ENCODE results near the gene PSENEN.

The PSENEN gene

DNA sequence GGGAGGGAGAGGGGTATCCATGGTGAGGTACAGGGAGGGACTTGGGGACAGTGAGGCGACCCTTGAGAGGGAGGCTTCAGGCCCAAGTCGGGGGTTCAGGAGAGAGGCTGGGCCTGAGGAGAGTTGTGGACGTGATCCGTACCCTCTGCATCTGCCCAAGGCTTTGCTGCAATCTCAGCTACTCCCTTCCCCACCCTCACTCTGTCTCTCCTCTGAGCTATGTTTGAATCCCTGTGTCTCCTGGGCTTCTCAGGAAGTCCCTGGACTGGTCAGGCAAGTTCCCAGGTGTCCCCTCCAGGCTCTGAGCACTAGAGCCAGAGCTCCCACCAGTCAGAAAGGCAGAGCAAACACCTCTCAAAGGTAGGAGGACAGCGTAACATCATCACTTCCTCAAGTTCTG, 4.7 kb downstream of the PSENEN start:
- no peak for DNase-seq

DNA sequence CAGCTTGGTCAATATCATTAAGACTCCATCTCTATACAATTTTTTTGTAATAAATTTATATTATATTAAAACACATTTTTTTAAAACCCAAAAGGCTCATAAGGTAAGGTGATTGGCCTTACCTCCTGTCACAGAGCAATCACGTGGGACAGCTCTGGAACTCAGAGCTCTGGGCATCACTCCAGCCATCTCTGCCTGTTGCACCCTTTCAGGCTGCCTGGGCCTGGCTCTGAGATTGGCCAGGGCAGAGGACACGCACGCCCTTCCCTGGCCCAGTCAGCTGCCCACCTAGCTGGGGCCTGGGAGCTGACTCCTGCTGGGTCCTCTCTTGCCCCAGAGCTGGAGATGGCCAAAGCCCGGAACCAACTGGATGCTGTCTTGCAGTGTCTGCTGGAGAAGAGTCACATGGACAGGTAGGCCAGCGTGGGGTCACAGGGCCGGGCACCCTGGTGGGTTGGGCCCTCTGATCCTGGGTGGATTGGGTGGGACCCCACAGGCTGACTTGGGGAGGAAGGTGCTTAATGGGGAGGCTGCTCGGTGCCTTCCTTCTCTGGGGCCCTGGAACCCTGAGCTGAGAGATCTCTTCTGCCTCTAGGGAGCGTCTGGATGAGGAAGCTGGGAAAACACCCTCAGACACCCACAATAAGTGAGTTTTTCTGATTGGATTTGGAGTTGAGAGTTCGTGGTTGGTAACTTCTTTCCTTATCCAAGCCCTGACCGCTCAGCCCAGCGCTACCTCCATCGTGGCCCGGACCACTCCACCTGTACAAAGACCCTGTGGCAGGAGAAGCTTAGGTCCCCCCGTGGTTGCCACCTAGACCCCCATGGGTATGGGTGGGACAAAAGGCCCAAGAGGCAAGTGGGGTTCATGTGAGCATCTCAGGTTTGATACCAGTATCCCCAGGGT, 6.6 kb downstream of the PSENEN start:
- no peak for DNase-seq

DNA sequence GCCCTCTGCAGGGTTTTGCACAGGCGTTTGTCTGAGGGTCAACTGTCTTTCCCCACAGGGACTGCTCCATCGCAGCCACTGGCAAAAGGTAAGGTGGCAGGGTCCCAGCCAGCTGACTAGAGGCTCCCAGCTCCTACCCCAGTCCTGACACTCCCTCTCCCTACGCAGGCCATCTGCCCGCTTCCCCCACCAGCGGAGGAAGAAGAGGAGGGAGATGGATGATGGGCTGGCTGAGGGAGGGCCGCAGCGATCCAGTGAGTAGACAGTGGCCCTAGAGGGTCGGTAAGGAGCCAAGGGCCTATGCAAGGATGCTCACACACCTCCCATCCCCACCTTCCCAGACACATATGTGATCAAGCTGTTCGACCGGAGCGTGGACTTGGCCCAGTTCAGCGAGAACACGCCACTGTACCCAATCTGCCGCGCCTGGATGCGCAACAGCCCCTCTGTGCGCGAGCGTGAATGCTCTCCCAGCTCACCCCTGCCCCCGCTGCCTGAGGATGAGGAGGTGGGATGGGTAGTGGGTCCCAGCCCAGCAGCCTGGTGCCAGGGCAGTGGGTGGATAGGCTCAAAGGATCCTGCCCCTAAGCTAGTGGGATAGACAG, 7.4 kb downstream of the PSENEN start:
- DNase-seq, result no peak

DNA sequence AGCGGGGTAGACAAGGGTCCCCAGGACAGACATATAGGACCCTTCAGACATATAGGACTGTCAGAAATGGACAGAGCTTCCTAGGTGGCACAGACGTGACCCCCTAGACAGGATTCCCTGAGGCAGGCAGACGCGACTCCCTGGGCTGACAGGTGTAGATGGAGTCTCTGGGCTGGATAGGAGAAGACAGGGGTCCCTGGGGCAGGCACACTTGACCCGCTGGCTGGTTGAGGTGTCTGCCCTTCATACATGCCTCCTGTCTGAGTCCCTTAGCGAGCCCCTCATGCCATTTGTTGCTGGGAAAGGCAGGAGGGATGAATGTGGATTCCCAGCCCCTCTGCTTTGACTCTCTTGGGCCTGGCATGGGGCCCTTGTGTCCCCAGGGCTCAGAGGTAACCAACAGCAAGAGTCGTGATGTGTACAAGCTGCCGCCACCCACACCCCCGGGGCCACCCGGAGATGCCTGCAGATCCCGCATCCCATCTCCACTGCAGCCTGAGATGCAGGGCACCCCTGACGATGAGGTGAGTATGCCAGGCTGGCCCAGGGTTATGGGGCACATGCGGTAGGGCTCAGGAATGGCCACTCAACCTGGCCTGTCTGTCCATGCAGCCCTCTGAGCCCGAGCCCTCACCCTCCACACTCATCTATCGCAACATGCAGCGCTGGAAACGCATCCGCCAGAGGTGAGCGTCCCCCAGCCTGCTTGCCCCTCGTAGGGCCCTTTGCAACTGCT, 8.4 kb downstream of the PSENEN start:
- DNase-seq, result no peak

DNA sequence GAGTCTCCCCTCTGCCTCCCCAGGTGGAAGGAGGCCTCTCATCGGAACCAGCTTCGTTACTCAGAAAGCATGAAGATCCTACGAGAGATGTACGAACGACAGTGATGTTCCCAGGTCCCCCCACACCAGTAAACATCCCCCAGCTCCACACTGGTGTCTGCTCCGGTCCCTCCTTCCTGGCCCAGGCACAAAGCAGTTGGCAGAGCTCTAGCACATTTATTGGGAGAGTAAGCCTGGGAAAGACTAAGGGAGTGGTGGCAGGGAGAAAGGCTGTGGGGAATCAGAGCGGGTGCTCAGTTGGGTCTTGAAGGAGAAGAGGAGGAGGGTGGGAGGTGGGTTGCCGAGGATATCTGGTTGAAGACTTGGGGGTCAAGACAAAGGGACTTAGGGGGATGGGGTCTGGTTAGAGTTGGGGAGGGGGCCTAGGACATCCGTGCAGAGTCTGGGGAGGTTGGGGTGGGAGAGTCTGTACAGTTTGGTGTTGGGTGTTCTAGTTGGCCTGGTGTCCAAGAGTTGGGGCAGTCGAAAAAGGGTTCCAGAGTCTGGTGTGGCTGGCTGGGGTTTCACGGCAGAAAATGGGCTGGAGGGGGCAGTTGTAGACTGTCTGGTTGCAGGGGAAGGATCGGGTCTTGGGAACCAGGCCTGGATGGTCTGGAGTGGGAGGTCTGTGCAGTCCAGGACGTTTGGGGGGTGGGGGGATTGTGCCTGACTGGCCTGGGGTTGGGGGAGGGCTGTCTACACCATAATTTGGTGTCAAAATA, 9.1 kb downstream of the PSENEN start:
- no peak for DNase-seq

DNA sequence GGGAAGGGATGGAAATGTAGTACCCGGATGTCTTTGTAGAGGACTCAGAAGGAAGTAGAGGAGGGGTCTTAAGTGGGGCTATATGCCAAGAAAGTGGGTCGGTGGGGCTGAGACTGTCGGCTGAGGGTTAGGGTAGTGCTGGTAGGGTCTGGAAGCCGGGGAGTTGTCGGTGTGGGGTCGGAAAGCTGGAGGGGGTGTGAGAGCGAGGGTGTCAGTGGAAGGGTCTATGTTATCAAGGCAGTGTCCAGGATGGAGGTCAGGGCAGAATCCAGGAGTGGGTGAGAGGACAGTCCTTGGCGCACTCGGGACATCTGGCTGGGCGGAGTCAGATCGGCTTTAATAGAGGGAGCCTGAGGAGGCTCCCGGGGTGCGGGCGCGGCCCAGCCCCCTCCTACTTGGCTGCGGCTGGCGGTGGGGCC, 9.7 kb downstream of the PSENEN start:
- DNase-seq, result no peak

DNA sequence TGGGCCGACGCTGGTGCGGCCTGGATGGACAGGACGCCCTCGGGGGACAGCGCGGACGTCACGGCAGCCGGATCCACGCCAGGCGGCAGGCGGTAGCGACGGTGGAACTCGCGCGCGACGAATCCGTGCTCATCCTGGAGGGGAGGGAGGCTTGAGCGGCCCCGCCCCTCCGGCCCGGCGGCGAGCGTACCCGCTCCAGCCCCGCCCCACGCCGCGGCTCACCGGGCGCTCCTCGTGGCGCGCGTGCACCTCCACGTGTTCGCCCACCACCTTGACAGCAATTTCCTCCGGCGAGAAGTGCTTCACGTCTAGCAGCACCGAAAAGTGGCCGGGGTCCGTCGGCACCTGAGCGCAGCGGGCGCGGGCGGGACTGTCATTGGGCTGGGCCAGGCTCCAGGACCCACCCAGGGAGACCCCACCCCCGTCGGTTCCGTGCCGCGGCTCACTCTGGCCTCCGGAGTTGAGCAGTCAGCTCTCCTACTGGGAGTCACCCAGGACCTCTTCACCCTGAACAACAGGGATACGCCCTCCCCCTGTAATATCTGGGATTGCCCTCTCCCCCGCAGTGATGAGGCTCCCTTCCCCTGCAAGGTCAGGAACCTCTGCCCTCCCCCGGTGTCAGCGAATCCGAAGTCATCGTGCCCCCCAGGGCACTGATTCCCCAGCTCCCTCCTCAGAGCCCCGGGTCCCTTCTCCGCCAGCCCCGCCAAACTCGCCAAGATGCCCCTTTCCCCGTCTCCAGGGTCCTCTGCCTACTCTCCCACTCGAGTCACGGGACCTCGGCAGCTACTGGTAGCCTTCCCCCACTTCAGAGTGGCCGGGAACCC, 10.3 kb downstream of the PSENEN start:
- peak in 1 of 56 donors; percentile 13 for DNase-seq

DNA sequence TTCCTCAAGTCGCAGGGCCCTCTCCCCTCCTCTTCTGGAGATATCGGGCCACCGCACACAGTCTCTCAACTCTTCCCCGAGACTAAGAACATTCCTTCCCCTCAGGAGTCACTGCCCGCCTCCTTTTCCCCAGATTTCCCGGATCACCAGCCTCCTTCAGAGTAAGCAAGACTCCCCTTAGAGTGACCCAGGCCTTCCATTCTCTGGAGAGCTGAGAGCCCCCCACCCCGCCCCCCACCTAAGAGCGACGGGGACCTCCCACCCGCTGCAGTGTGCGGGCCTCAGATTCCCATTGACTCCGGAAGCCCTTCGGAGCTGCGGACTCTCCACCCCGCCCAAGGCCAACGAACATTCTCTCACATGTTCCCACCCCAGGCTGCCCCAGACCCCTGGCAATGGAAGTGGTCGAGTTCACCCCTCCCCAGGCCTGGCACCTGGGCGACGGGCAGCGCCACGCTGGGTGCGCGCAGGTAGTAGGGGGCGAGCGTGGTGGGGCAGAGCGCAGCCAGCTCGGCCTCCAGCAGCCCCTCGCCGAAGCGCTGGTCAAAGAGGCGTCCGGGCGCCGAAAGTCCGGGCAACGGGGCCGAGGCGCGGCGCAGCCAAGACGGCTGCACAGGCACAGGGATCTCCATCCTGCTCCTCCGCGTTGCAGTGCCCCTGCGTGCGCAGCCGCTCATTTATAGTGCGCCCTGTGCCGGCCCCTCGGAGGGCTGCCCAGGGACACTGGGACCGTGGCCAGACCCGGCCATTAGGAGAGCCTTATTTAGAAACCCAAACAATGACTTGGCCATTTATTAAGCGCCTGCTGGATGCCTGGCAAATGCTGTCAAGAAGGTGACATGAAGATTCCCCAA, 11.2 kb downstream of the PSENEN start, which contains the start of gene HSPB6:
TSS of gene HSPB6 (minus strand) at position 653 of the 854 bp plus-strand sequence. CDS start at position 632, 21 bp downstream.
- peak in 12 of 56 donors; percentile 11 to 48 (median 31) for DNase-seq

DNA sequence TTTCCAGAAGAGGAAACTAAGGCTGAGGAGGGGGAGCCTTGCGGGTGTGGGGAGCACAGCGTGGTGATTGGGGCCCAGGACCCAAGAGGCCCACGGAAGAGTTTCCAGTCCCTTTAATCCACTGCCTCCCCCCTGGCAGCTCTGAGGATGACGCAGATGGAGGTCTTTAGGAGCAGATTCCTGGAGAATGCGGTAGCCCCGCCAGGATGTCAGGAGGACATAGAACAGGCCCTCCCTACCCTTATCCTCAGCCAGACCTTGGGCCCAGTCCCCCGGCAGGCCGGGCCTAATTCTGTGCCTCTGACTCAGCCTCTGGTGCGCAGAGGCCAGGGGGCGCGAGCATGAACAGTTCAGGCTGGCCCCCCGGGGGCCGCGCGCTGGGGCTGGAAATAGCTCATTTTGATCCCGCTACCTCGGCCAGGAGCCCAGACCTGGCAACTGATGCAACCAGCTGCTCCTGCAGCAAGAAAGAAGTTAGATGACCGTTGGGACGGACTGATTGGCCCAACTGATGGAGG, 11.8 kb downstream of the PSENEN start:
- DNase-seq, result peak in 21 of 56 donors; percentile 41 to 75 (median 62)

DNA sequence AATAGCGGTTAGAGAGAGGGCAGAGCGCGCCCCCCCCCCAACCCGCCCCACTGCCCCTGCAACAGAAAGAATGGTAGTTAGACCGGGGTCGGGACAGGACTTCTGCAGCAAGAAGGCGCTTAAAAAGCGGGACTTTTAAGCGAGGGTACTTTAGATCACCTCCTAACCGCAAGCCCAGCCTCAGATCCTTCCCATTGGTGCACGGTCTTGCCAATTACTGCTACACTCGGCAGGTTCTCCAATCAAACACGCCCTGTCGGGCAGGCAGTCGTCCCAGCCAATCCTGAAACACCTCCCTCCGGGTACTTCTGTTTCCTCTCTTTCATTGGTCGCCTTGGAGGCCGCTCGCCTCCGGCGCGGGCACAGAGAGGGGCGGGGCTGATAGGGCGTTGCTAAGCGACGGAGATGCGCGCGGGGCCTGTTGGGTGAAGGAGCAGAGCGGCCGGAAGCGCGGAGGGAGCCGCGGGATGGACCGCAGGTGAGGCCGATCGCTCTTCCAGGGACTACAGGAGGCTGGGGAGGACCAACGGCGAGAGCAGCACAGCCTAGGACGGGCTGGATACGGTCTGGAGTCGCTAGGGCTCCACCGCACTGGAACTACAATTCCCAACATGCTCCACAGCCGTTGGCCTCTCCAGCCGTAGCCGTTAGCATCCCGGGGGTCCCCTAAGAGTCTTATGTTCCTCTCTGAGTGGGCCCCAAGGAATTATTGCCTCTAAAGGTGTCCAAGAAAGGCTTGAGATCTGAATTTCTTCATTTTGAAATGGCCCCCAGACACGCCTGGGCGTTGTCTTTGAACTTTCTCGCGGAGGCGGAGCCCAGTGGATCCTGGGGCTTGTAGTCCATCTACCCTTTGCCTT, 12.5 kb downstream of the PSENEN start, which contains the start of gene PROSER3:
TSS of gene PROSER3 (plus strand) at position 428 of the 860 bp plus-strand sequence. CDS start at position 468, 40 bp downstream.
- peak; percentile 83 to 99 (median 98) for DNase-seq

DNA sequence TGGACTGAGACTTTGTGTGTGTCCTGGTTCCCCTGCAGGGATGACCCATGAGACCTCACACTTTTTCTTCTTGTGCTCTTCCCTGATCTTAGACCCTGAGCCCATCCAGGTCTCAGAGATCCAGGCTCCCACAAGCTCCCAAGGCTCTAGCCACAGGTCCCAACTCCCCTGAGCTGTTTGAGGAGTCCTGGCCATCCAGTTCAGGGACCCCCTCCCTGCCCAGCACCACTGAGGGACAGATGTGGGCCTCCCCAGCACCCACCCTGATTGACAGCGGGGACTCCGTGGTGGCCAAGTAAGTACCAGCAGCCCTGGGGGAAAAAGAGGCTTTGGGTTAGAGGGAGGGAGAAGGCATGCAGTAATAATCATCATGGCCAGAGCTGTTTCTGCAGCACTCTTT, 14.2 kb downstream of the PSENEN start:
- no peak for DNase-seq

DNA sequence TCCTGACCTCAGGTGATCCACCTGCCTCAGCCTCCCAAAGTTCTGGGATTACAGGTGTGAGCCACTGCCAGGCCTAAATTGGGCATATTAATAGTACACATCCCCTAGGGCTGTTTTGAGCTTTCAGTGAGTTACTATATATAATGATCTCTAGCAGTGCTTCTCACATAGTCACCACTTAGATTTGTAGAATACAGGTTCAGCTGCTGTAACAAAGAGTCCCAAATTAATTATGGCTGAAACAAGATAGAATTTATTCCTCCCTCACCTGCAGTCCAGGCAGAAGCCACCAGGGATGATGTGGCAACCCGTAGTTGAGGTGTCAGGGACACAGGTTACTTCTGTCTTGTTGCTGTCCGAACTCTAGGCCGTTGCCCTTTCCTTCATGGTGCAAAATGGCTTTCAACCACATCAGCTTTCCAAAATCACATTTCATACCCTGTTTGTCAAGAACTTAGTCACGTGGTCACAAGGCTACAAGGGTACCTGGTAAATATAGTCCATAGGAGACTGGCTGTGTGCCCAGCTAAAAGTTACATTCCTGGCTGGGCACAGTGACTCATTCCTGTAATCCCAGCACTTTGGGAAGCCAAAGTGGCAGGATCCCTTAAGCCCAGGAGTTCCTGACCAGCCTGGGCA, 15.4 kb downstream of the PSENEN start:
- DNase-seq, result no peak

DNA sequence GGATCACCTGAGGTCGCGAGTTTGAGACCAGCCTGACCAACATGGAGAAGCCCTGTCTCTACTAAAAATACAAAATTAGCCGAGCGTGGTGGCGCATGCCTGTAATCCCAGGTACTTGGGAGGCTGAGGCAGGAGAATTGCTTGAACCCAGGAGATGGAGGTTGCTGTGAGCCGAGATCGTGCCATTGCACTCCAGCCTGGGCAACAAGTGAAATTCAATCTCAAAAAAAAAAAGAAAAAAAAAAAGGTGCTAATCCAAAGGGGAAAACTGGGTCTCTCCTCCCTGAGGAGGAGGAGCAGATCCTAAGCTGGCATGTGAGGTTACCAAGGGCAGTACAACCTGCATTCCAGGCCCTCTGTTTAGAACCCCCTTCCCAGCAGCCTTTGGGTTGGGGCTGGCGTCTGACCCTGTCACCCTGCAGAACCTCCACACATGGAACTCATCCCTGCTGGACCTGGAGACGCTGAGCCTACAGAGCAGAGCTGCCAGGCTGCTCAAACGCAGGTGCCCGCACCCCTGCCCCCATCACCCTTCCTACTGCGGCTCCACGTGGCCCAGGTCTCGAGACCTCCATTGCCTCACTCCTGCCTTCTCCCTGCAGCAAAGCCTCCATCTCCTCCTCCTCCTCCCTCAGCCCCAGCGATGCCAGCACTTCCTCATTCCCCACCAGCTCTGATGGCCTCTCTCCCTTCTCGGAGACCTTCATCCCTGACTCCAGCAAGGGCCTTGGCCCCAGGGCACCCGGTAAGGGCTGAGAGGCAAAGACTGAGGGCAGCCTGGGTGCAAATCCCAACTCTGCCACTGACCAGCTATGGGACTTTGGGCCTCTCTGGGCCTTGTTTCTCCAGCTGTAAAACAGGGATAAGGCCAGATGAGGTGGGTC, 19.2 kb downstream of the PSENEN start:
- DNase-seq, result no peak

DNA sequence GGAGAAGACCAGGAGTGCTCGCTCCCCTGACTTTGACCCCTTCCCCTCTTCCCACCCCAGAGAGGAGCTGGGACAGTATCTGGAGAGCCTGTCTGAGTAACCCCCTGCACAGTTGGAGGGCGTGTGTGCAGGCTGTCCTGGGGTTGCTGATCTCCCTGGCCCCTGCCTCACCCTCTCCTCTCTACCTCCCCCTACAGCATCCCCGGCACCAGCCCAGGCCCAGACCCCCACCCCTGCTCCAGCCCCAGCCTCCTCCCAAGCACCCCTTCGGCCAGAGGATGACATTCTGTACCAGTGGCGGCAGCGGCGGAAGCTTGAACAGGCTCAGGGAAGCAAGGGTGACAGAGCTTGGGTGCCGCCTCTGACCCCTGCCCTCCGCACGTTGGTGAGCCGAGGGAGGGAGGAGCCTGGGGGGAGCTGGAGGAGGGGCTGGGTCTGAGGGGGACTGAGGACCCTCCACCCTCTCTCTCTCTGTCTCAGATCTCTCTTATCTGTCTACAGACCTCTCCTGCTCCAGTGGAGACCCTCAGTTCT, 21.2 kb downstream of the PSENEN start:
- no peak for DNase-seq

DNA sequence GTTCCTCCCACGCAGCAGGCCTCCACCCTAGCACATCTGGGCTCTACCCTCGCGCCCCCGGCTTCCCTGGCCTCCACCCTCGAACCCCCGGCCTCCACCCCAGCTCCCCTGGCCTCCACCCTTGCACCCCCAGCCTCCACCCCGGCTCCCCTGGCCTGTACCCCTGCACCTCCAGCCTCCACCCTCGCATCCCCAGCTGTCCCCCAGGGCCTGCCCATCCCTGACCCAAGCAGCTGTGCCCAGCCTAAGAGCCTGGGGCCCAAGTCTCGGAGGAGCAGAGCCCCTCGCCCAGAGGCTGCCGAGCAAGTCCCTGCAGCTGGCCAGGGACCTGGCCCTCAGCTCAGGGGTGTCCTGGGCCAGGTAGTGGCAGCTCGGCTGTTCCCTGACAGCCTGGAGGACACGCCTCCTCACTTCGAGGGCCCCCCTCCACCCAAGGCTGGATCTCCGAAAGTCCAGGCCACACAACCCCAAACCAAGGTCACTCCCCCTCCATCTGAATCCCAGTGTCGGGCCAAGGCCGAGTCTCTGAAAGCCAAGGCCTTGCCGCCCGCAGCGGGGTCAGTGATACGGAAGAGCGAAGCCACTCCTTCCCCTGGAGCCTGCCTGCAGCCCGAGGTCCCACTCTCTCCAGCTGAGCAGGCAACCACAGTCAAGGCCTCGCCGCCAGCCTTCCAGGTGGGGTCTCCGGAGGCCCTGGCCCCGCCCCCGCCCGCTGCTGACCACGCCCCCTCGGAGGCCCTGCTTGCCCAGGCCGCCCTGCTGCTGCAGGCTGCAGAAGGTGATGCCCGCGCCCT, 22.0 kb downstream of the PSENEN start:
- no peak for DNase-seq
